Bronchial epithelial cell (primary cell): ENCODE results near the gene KCNJ12. TPM values are rescaled to one million over a fixed set of nuclear protein-coding genes. Genes with fewer than 3 reads are reported as not detected.
A peak's percentile ranks its signal among the peaks of the same experiment; 100 is the strongest.

ENCODE experiments used
- DNase-seq: peaks from one replicate; pipeline ENCODE4 v3.0.0-alpha.2; 2010; ENCODE audit warnings: low read depth
- FAIRE-seq: peaks from 2 replicates; lab custom pipeline; 2011; peaks lifted over from hg19 to GRCh38; lab: Jason Lieb, UNC
- H3K27me3 ChIP-seq: 2 replicates; pipeline ENCODE4 v1.5.1; 2011; ENCODE audit warnings: low read length; ENCODE audit not compliant: control insufficient read depth, insufficient read depth
- H3K36me3 ChIP-seq: 2 replicates; pipeline ENCODE4 v1.5.1; 2011; ENCODE audit warnings: low read length; ENCODE audit not compliant: control insufficient read depth, insufficient read depth
- H3K4me3 ChIP-seq: 2 replicates; pipeline ENCODE4 v1.5.1; 2011; ENCODE audit warnings: mild to moderate bottlenecking, low read depth, low read length, control low read depth
- CTCF ChIP-seq: IDR thresholded peaks from 2 replicates; pipeline ENCODE4 v1.5.1; 2011; ENCODE audit warnings: mild to moderate bottlenecking, moderate library complexity, low read length, control low read depth, inconsistent platforms; ENCODE audit not compliant: insufficient read depth, severe bottlenecking
- total RNA-seq: library from RNA; depleted of rRNA; stranded (reverse); fragments of >200 nt; gene quantifications from 2 replicates; pipeline ENCODE4 v1.2.1, GENCODE V29; 2014

Gene KCNJ12
- total RNA-seq, 1 donor from 2014 or later: under 0.01 TPM

GRCh38 chr17:21388066-21388465 lies 11.9 kb downstream of the KCNJ12 start:
- Histone ChIP-seq H3K36me3 (no peaks in the 10 kb centered on the region), H3K27me3 (peaks cover 10% of the 10 kb centered on the region), H3K4me3 (no peak overlapping the region)
- no peak for TF ChIP-seq CTCF
- no peak for FAIRE-seq
- DNase-seq: no peak

DNA sequence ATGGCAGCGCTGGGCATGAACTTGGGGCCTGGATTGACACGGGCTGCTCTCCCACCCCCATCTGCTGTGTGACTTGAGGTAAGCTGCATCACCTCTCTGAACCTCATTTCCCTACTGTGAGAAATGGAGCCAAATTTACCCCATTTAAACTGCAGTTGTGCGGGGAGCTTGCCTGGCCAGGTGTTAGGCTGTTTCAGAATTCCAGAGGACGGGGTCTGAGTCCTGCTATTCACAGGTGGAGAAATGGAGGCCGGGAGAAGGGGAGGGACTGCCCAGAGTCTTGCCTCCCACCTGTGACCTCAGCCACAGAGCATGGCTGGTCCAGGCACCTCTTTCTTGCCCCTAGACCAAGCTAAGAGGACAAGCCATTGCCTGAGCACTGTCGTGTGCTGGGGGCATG lies 12.8 kb downstream of the KCNJ12 start:
- FAIRE-seq (no peak), DNase-seq (no peak)
- Histone ChIP-seq H3K27me3 (peaks cover 8% of the 10 kb centered on the region), H3K36me3 (no peaks in the 10 kb centered on the region), H3K4me3 (no peak overlapping the region)
- TF ChIP-seq CTCF: no peak

DNA sequence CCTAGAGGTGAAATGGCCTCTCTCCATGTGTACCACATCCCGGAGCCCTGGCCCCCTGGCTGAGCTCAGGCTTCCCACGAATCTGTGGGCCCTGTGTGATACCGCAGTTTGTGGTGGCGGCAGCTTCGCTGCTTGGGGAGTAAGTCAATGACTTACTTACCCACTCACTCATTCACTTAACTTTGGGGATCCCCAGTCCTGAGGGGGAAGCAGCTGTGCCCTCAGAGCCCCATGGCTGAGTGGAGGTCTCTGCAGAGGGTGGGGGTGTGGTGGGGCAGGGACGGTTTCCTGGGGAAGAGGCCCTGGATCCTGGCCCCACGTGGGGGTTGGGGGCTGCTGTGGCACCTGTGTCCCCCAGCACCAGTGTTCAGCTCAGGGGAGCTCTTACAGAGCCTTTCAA lies 13.2 kb downstream of the KCNJ12 start:
- H3K36me3 ChIP-seq: no peaks in the 10 kb centered on the region
- no peak for TF ChIP-seq CTCF
- FAIRE-seq: no peak

DNA sequence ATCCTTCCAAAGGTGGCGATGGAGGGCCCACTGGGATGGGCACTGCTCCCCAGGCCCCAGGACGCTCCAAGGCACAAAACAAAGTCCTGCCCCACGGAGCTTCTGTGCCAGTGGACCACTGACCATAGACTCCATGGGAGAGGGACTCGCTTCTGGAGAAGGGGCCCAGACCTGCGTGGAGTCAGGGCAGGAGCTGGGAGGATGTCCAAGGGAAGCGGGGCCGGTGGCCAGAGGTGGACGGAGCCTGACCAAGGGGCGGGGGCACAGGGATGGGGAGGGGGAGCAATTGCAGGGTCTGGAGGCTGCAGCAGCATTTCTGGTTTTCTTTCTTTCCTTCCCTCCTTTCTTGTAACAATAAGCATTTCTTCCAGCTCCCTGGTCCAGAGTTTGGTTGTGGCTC lies 14.1 kb downstream of the KCNJ12 start:
- TF ChIP-seq CTCF: no peak
- FAIRE-seq (no peak), DNase-seq (no peak)
- Histone ChIP-seq H3K36me3 (no peaks in the 10 kb centered on the region), H3K4me3 (no peak overlapping the region), H3K27me3 (peaks cover 8% of the 10 kb centered on the region)

More for the DNA sequence above, 13.2 kb downstream of the KCNJ12 start:
- peaks cover 8% of the 10 kb centered on the region for H3K27me3 ChIP-seq
- H3K4me3 ChIP-seq: no peak overlapping the region
- DNase-seq: no peak

DNA sequence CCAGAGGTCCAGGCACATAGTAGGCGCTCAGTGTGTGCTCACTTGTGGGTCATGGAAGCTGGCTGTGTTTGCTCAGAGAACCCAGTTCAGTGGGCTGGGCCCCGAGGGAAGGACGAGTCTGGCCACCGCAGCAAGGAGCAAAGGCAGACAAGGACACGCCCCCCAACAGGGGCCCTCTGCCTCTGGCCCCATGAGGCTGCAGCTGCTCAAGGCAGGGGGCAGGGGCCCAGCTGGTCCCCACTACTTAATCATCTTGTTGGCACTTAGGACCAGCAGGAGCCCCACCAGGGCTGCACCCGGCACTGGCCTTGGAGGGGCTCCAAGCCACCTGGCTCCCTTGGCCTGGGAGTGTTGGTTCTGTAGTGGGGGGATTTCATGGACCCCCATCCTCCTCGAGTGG lies 16.1 kb downstream of the KCNJ12 start:
- Histone ChIP-seq H3K4me3 (no peak overlapping the region), H3K27me3 (peaks cover 8% of the 10 kb centered on the region), H3K36me3 (no peaks in the 10 kb centered on the region)
- FAIRE-seq (no peak), DNase-seq (no peak)
- no peak for TF ChIP-seq CTCF

GRCh38 chr17:21394265-21394664 lies 18.1 kb downstream of the KCNJ12 start:
- H3K4me3 ChIP-seq: no peak overlapping the region
- DNase-seq (peak; percentile 90), FAIRE-seq (no peak)
- no peak for TF ChIP-seq CTCF
- no peaks in the 10 kb centered on the region for H3K36me3 ChIP-seq
- H3K27me3 ChIP-seq: peaks cover 6% of the 10 kb centered on the region
